HG02981 (cell line): Measurements from ENCODE around the gene MEGF11.

Experiments used
- ATAC-seq: cut with Tn5 transposase; IDR thresholded peaks from one replicate; pipeline ENCODE4 v1.9.1; 2021; ENCODE audit warnings: mild to moderate bottlenecking, moderate library complexity; ENCODE audit not compliant: unreplicated experiment

The MEGF11 gene

DNA sequence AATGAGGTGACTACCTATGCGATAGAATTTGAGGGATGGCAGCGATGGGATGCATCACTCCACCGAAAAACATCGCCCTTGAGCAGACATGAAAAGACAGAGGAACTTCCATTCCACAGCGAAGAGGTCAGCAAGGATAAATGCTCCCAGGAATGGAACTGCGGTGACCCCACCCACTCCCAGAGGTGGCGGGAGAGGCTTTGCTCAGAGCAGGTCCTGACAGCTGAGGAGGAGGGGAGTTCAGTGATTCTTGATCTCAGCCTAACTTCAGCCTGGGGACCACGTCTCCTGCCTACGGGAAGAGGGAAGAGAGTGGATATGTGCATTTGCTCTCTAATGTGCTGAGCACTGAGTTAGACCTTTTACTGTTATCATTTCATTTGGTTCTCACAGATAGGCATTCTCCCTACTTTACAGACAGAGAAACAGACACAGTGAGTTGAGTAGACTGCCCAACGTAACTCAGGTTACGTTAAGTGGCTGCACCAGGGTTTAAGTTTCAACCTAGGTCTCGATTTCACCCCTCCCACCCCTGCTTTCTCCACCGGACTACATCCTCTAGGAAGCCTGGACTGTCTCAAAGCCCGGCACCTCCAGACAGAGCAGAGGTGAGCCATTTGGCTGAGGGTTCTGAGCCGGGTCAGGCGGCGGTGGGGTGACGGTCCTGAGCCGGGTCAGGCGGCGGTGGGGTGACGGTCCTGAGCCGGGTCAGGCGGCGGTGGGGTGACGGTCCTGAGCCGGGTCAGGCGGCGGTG is 214.3 kb downstream of the MEGF11 start:
- no peak for ATAC-seq

DNA sequence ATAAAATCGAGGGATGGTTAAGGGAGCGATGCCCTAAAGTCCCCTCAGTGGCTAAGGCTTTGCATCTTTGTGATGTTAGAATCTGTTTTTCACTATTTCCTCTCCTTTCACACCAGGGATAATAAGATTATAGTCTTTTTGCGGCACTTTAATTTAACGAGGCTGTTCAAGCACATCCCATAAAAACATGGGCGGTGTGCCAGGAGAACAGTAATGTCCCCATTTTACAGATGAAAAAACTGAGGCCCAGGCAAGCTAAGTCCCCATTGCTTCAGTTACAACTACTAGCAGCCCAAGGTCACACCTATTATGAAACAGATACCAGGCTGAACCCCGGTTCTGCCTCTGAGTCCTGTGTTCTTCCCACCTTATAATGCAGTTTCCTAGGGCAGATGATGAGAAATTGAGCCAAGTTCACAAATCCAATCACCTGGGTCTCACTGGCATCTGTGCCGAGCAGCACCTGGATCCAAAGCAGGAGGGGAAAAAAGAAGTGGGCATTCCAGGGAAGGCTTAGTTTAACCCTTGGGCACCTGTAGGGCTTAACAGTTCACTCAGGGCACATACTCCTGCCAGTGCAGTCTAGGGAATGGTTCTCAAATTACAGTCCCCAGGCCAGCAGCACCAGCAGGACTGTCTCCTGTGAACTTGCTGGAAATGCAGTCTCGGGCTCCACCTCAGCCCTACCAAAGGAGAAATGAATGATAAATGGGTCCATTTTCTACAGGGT is 215.0 kb downstream of the MEGF11 start:
- no peak for ATAC-seq

DNA sequence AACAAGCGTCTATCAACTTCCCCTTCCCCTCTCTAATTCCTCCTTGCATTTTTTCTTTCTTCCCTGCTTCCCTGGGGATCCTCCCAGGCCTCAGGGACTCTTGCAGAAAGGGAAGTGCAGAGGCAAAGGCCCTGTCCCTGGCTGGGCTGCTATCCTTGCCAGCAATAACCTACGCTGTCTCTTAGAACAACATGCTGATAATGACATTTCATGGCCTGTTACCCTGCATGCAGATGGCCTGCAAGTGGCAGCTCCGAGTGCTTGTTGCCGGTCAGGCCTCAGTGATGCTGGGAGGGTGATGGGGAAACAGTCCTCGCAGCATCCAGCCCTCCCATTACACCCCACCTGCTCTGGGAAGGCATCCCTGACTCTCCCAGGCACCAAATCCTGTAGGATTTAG is 216.7 kb downstream of the MEGF11 start:
- no peak for ATAC-seq

DNA sequence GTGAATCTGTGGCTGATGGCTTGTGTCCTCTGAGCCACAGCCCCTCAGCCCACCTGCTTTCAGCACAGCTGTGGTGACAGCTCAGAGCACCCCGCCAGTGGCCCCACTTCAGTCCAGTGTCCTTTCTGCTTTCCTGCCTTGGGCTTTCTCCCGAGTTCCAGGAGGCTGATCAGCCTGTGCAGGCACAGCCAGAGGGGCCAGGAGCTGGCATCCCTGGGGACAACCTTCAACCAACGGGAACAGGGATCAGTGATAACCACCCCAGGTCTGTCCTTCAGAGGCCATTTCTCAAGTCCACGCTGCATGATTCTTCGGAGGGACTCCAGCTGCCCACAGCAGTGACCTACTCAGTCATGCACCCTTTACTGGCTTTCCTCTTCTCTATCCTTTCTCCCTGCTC is 217.6 kb downstream of the MEGF11 start:
- ATAC-seq: no peak

DNA sequence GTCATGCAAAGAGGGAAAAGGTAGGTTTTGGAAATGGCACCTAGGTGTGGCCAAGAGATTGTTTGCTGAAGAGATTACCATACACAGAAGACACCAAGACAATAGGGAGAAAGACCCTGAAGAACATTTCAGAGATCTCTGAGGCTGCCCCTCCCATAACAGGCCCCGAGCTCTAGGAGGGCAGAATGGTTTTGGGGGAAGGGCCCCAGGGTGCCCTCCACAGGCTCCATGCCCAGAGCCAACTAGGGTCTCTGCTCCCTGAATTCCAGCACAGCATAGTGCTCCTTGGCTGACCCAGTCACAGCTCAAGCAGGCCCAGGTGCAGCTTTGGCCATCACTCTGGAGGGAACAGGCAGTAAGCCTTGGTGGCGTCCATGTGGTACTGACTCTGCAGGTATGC is 220.4 kb downstream of the MEGF11 start:
- no peak for ATAC-seq

DNA sequence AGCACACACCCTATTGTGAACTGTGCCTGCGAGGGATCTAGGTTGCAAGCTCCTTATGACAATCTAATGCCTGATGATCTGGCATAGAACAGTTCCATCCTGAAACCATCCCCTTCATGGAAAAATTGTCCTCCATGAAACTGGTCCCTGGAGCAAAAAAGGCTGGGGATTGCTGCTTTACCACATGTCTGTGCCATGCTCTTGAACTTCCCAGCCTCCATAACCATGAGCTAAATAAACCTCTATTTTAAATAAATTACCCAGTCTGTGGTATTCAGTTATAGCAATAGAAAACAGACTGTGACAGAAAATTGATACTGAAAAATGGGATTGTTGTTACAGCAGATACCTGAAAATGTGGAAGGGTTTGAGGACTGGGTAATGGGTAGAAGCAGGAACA is 221.5 kb downstream of the MEGF11 start:
- ATAC-seq: no peak

DNA sequence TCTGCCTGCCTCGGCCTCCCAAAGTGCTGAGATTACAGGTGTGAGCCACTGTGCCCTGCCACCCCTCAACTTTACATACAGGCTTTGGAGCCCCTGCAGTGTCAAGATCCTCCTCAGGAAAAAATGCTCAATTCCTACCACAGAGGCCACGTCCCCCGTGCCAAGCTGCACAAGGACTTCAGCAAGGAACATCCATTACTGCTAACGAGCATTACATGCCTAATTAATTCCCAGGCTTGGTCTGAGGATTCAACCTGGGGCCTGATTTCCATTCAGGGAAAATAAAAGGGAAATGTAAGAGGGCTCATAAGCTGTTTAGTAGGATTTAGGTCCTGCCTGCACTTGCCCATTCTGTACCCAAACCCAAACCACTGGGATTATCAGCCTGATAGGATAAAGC is 222.9 kb downstream of the MEGF11 start:
- ATAC-seq: no peak

DNA sequence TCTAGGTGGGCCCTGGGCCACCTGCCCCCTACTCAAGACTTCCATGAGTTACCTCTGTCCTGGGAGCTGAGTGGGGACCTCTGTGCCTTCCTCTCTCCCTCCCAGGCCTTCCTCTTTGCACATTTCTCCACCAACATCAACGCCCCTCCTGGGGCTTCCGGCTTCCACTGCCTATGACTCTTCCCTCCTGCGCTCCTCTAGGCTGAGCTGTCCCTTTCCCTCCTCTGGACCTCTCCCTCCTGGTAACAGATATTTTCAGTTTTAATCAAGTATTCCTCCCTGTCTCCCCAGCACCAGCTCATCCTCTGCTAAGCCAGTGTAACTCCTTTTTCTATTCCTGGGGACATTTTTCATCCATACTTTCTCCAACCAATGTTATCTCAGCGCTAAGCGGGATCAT is 223.9 kb downstream of the MEGF11 start:
- no peak for ATAC-seq

DNA sequence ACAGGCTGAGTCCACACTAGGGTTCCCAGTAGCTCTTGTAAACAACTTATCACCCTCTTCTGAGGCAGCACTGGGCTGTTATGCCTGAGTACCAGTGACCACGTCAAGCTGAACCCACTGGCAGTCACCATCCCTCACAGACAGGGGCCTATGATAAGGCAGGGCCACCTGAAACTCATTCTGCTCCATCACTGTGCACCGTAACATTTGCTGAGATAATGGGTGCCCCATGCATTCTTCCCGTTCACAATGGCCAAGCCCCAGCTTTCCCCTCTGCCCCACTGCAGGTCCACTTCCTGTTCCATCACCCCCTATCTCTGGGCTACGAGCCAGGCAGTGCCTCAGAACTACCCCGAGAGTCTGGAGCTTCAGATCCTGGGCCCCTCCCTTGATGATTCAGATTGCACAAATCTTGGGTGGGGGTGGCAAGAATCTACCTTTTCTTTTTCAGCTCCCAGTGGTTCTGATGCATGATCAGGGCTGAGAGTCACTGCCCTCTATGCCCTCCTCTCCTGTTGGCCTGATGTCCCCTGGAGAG is 226.2 kb downstream of the MEGF11 start:
- ATAC-seq: no peak

DNA sequence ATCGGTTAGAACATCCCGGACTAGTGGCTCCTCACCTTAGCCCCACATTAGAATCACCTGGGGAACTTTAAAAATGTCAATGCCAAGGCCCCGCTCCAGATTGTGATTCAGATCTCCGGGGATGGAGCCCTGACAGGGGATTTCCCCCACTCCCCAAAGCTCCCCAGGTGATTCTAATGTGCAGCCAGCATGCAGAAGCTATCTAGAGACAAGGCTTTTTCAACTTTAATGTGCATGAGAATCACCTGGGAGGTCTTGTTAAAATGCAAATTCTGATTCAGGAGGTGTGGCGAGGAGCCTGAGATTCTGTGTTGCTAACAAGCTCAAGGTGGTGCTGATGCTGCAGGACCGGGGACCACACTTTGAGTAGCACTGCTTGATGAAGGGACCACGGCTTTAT is 227.6 kb downstream of the MEGF11 start:
- no peak for ATAC-seq

DNA sequence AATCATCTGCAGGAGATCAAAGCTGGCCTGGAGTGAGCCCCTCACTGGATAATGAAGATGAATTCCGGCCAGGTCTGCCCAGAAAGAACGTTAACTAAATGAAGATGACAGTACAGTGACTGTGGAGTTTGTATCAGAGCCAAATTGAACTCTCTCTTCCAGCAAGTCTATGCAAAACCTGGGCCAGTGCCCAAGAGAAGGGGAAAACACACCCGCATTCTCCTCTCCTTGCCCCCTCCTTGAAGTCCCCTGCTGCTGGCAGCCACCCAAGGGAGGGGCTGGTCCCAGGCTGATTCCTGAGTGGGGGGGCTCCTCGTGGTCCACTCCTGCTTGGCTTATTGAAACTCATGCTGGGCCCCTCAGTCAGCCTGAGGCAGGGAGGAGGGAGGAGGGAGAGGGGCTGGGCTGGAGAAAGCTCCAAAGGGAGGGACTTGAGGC is 228.5 kb downstream of the MEGF11 start:
- ATAC-seq: no peak

DNA sequence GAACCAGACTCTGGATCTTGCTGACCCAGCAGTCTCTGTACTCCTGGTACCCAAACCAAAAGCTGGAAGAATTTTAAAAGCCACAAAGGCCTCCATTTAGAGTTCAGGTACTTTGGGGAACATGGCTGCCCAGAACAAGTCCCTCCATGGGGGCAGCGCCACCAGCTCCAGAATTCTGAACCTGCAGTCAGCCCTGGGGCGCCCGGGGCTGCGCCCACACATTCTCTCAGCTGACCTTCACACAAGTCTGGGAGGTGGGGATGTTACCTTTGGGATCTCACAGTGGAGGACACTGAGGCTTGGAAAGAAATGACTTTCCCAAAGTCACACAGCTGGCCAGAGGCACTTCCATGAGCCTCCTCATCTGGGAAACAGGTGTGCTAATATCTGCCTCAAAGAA is 229.4 kb downstream of the MEGF11 start:
- no peak for ATAC-seq

DNA sequence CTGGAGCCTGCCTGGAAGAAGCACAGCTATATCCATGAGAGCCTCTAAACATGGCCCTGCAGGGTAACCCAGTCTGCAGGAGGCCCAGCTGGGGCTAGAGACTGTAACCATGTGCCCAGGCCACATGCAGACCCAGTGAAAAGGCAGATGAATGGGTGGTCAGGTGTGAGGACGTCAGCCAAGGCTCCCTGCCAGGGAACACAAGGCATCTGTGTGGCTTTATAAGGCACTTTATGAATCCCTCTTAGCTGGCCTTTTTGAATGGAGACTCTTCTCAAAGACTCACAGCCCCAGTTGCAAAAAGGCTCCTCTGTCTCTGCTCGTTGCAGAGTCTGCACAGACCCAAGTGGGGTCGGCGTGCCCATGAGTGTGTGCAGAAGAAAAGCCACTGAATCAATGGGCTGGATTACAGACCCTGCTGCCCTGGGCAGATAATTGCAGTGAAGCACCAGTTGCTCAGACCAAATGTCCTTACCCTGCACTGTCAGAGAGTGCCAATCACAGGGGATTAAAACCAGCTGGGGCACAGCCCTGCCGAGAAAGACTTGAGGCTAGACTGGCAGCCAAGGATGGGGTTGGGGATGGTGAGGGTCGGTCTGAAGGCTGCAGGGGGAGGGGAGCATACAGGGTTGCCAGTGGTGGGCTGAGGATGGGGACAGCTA is 230.1 kb downstream of the MEGF11 start:
- no peak for ATAC-seq

DNA sequence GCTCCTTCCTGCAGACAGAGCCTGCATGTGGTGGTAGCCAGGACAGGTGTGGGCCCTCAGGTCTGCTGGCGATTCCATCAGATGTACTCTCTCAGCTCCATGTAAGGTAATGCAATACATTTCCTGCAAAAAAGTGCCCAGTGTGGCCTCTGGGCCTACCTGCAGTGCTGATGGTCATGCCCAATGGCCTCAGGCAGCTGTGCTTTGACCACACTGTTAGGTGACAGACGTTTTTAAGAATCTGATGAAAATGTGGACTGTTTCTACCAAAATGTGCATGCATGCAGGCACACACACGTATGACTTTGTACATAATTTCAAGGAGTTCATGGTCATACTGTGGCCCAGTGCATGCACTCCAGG is 231.4 kb downstream of the MEGF11 start:
- ATAC-seq: no peak

DNA sequence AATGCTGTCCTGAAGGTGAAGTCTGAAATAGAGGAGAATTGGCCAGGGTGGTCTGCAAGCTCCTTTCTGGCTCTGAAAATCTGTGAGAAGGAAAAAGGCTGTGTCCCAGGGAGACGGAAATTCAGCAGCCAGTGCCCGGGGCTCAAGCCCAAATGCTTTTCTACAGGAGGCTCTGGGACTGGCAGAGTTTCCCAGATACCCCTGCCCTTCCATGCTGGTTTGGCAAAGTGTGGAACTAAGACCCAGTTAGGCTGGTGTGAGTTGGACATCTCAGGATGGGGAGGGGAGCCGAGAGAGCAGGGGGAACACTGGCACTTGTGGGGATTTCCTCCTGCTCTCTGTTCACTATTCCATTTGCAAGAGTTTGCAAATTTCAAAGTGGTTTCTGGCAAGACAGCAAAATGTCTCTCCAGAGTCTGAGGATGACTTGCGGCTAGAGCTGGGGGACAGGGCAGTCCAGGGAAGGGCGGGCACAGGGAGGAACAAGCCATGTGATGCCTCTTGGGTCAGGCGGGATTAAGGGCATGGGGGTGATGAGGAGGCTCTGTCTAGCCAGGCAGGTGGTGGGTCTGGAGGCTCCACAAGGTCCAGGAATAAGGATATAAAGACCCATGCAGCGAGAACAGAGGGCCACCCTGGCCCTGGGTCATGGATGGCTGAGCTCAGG is 231.9 kb downstream of the MEGF11 start:
- ATAC-seq: no peak

DNA sequence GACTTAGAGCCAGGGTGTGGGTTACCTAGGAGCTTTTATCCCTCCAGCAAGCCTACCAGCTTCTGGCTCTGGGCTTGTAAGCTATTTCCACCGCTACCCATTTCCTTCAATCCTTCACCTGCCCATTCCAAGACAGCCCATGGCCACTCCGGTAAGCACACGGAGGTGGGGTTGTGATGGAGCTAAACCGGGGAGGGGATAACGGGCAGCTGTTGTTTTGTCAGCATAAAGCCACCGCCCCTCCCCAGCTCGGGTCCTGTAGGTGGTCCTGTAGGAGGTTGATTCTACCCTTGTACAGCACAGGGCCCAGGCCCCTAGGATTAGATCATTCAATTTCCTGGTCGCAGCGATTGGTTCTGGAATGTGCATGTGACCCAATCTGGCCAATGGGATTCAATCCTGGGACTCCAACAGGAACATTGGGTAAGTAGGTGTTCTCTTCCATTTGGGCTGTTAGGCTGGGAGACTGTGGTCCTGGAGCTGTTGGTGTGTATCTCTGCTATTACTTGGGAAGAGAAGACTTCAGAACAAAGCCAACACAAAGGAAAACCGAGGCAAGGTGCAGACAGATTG is 233.6 kb downstream of the MEGF11 start:
- ATAC-seq: no peak

DNA sequence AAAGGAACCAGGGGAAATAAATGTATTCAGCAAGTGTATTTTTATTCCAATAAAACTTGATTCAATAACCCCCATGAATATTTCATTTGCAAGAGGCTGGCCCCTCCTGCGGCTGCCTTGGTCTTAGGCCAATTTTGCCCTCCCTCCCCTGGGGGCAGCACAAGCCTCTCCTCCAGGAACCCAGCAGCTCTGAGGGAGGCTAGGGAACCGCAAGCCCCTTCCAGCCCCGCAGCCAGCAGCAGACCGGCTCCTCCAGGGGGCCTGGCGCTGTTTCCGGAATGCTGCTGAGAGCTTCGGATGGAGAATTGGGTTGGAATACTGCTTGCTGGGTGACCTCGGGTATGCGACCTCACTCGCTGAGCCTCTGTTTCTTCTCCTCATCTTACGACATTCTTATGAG is 234.2 kb downstream of the MEGF11 start:
- no peak for ATAC-seq

DNA sequence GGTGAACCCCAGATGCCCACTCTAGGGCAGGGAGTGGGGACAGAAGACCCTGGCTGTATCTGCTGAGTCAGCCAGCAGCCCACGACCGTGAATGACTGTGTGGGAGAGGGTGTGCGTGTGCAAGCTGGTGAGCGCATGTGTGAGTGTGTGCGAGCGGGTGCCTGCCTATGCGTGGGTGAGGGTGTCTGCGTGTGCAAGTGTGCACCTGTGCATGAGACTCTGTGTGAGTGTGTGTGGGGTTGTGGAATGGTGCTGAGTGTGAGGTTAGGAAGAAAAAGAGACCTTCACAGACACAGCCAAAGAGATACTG is 235.1 kb downstream of the MEGF11 start:
- ATAC-seq: no peak

DNA sequence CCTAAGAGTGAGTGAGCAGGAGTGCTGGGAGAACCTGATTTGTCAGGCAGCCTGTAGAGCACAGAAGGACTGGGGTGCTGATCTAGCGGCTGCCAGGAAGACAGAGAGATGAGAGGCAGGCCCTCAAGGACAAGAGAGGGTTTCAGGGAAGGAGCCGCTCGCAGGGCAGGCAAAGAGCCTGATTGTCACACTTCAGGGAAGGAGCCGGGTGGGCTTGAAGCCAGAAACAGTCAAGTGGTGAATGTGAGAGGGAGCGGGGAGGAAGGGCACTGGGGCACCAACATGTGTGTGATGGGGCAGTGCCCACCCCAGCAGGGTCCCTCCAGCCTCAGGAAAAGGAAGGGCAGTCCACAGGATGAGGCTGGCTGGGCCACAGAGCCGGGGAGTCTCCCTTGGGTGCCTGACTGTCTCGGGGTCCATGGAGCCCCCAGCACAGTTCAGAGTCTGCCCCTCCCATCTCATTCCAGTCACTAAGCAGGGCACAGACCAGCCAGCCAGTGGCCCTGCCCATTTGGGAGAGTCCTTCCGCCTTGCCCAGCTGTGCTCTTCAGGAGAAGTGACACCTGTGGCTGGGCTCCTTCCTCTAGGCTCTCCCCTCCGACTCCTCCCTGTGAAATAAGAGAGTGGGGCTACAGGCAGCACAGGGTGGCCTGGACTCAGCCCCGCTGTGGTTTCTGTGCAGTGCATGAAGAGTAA is 235.6 kb downstream of the MEGF11 start:
- ATAC-seq: no peak

DNA sequence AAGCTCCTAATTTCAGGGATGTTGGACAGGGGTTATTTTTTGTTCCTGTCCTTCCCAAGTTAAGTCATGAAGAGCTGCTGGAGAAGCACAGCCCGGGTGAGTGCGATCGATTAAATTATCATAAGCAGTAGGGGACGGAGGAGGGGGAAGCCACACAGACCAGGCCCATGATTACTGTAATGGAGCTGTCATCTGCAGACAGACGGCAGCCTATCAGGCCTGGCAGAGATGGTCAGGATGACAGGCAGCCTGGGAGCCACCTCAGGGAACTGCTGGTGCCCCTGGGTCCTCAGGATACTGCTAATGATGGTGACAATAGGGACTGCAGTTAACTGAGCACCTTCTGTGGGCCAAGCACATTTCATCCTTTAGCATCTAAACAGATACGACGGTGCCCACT is 236.6 kb downstream of the MEGF11 start:
- no peak for ATAC-seq

DNA sequence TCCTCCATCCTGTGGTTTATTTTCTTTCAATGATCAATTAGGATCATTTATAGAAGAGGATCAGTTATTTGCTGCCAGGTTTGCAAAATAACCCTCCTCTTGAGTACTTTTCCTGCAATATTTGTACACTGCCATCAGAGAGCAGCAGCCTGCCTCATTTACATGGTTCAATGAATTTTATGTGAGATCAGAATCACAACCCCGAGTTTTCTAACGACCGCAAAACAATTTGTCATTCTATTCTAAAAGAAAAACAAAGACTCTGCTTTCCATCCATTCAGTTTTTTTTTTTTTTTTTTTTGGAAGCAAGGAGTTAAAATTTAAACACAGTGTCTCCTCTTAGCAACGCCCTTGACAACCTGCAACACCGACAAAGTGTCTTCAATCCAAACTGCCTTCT is 237.4 kb downstream of the MEGF11 start:
- no peak for ATAC-seq
